PC-3 (cell line): Measurements from ENCODE around the gene PCNX2. TPM values are rescaled to one million over a fixed set of nuclear protein-coding genes. Genes with fewer than 3 reads are reported as not detected.

Source experiments
- ATAC-seq: fragments of 200-7000 bp; cut with Tn5 transposase; 2 replicates; pipeline ENCODE4 v1.9.1; 2020; ENCODE audit warnings: mild to moderate bottlenecking, moderate library complexity
- BruUV-seq: library from RNA; stranded (reverse); fragments of 400-500 nt; replicated peaks from 2 replicates; lab custom pipeline; 2021; lab: Mats Ljungman, UMichigan
- CTCF ChIA-PET: fragments of 300-600 bp; sonication (Branson Sonifier 250); formaldehyde crosslinking; loops from one replicate; lab custom pipeline; 2022; ENCODE audit warnings: antibody characterized with exemption; lab: Charles Lee
- POLR2A ChIA-PET: fragments of 300-600 bp; sonication (Branson Sonifier 250); formaldehyde crosslinking; loops from one replicate; lab custom pipeline; 2022; ENCODE audit warnings: antibody characterized with exemption; ENCODE audit not compliant: unreplicated experiment; lab: Charles Lee
- DNase-seq: peaks from one replicate; pipeline ENCODE4 v3.0.0-alpha.2; 2015
- H2AFZ ChIP-seq: fragments of 300-600 bp; sonication (generic); 2 replicates; pipeline ENCODE4 v1.6.0; 2016; ENCODE audit warnings: antibody characterized with exemption, low read length
- H3F3A ChIP-seq: fragments of 300-600 bp; sonication (generic); one replicate; pipeline ENCODE4 v1.6.0; 2017; ENCODE audit warnings: antibody characterized with exemption, low read length, control low read depth, mild to moderate bottlenecking; ENCODE audit not compliant: unreplicated experiment
- H3K27ac ChIP-seq: fragments of 300-600 bp; sonication (generic); 2 replicates; pipeline ENCODE4 v1.5.1; 2016; ENCODE audit warnings: mild to moderate bottlenecking, low read length
- H3K27me3 ChIP-seq: fragments of 300-600 bp; sonication (generic); 2 replicates; pipeline ENCODE4 v1.6.1; 2016; ENCODE audit warnings: low read length, mixed read lengths
- H3K36me3 ChIP-seq: fragments of 300-600 bp; sonication (generic); 2 replicates; pipeline ENCODE4 v1.6.1; 2016; ENCODE audit warnings: low read depth, mixed run types, low read length, mixed read lengths
- H3K4me1 ChIP-seq: fragments of 300-600 bp; sonication (generic); 2 replicates; pipeline ENCODE4 v1.5.1; 2016; ENCODE audit warnings: low read length; ENCODE audit not compliant: insufficient read depth
- H3K4me2 ChIP-seq: fragments of 300-600 bp; sonication (generic); 2 replicates; pipeline ENCODE4 v1.6.0; 2016; ENCODE audit warnings: low read length
- H3K4me3 ChIP-seq: fragments of 300-600 bp; sonication (generic); 2 replicates; pipeline ENCODE4 v1.5.1; 2016; ENCODE audit warnings: mild to moderate bottlenecking, low read length, mixed read lengths
- H3K79me2 ChIP-seq: fragments of 300-600 bp; sonication (generic); 2 replicates; pipeline ENCODE4 v1.6.1; 2017; ENCODE audit warnings: low read length, mixed read lengths
- H3K9ac ChIP-seq: fragments of 300-600 bp; sonication (generic); 2 replicates; pipeline ENCODE4 v1.6.0; 2016; ENCODE audit warnings: mild to moderate bottlenecking, low read length
- H3K9me2 ChIP-seq: fragments of 300-600 bp; sonication (generic); replicated peaks from 2 replicates; pipeline ENCODE4 v1.6.1; 2016; ENCODE audit warnings: mixed run types, low read length, mixed read lengths
- H3K9me3 ChIP-seq: fragments of 300-600 bp; sonication (generic); 2 replicates; pipeline ENCODE4 v1.6.1; 2016; ENCODE audit warnings: low read length, mixed read lengths
- H4K20me1 ChIP-seq: fragments of 300-600 bp; sonication (generic); 2 replicates; pipeline ENCODE4 v1.6.1; 2016; ENCODE audit warnings: low read length, mixed read lengths
- CTCF ChIP-seq: fragments of 300-600 bp; sonication (generic); conservative IDR thresholded peaks from 2 replicates; pipeline ENCODE4 v1.5.1; 2017; ENCODE audit warnings: antibody characterized with exemption, low read depth, mild to moderate bottlenecking, low read length
- EZH2 ChIP-seq: fragments of 300-600 bp; sonication (generic); IDR thresholded peaks from one replicate; pipeline ENCODE4 v1.6.1; 2017; ENCODE audit warnings: antibody characterized with exemption, mild to moderate bottlenecking, low read length; ENCODE audit not compliant: unreplicated experiment
- EZH2phosphoT487 ChIP-seq: fragments of 300-600 bp; sonication (generic); IDR thresholded peaks from 2 replicates; pipeline ENCODE4 v1.6.1; 2018; ENCODE audit warnings: mild to moderate bottlenecking, antibody characterized with exemption, low read length, borderline replicate concordance
- intact Hi-C: fragments of 100-400 bp; cut with micrococcal nuclease; formaldehyde crosslinking; loops from 2 replicates; pipeline ENCODE4 v1.9.0; 2023
- total RNA-seq: library from RNA; depleted of rRNA; stranded (reverse); fragments of >200 nt; gene quantifications from 2 replicates; pipeline ENCODE4 v1.2.3, GENCODE V29; 2014

PCNX2 gene
- total RNA-seq, 1 experiment from 2014 or later, result 17.3 TPM

GRCh38 chr1:233208687-233209086, 86.8 kb downstream of the PCNX2 start:
- no peaks in the 10 kb centered on the region for H3K9me3 ChIP-seq
- TF ChIP-seq EZH2 (no peak), EZH2phosphoT487 (no peak), CTCF (no peak)
- H3K79me2 ChIP-seq, result no peaks in the 10 kb centered on the region
- H3K9ac ChIP-seq, result no peak overlapping the region
- ChIA-PET CTCF (no interaction called here), POLR2A (no interaction called here)
- H3K27me3 ChIP-seq, result no peaks in the 10 kb centered on the region
- no peak overlapping the region for H3K27ac ChIP-seq
- no peak overlapping the region for H3K4me3 ChIP-seq
- no peak overlapping the region for H2AFZ ChIP-seq
- ATAC-seq (no peak), DNase-seq (no peak)
- BruUV-seq, result no TSS peak
- H3F3A ChIP-seq, result no peaks in the 10 kb centered on the region
- intact Hi-C loops, result no loop called here
- H3K9me2 ChIP-seq, result no peaks in the 10 kb centered on the region
- no peaks in the 10 kb centered on the region for H4K20me1 ChIP-seq
- no peak overlapping the region for H3K4me2 ChIP-seq
- no peaks in the 10 kb centered on the region for H3K4me1 ChIP-seq
- H3K36me3 ChIP-seq, result 0 out of 2 replicates have a peak, but pooled peaks cover 4% of the 10 kb centered on the region

- Histone ChIP-seq H3K27me3 (no peaks in the 10 kb centered on the region), H3K4me1 (peaks cover 18% of the 10 kb centered on the region), H4K20me1 (no peaks in the 10 kb centered on the region), H3K9me2 (no peaks in the 10 kb centered on the region), H3F3A (no peaks in the 10 kb centered on the region), H3K36me3 (peaks cover 49% of the 10 kb centered on the region), H2AFZ (no peak overlapping the region), H3K9ac (no peak overlapping the region), H3K4me2 (peak overlapping the region; percentile 6; the same call in 1 of the 2 replicates), H3K27ac (peak overlapping the region; percentile 29), H3K79me2 (no peaks in the 10 kb centered on the region), H3K4me3 (no peak overlapping the region), H3K9me3 (peaks cover 13% of the 10 kb centered on the region)
- CTCF ChIA-PET, result no interaction called here
- intact Hi-C loops, result no loop called here
- BruUV-seq, result no TSS peak
- TF ChIP-seq EZH2phosphoT487 (no peak), CTCF (no peak), EZH2 (no peak)
- ATAC-seq (no peak), DNase-seq (peak; percentile 32)
- POLR2A ChIA-PET, result no interaction called here
Observed at GRCh38 chr1:233197940-233198339, 97.6 kb downstream of the PCNX2 start.

GRCh38 chr1:233193741-233194140, 101.8 kb downstream of the PCNX2 start:
- intact Hi-C loops, result no loop called here
- Histone ChIP-seq H3K4me2 (no peak overlapping the region), H3K27ac (no peak overlapping the region), H3K4me1 (peaks cover 16% of the 10 kb centered on the region), H3F3A (no peaks in the 10 kb centered on the region), H2AFZ (no peak overlapping the region), H4K20me1 (no peaks in the 10 kb centered on the region), H3K27me3 (no peaks in the 10 kb centered on the region), H3K4me3 (no peak overlapping the region), H3K9ac (no peak overlapping the region), H3K9me3 (peaks cover 13% of the 10 kb centered on the region), H3K36me3 (peaks cover 35% of the 10 kb centered on the region), H3K9me2 (no peaks in the 10 kb centered on the region), H3K79me2 (no peaks in the 10 kb centered on the region)
- POLR2A ChIA-PET, result no interaction called here
- CTCF ChIA-PET, result no interaction called here
- BruUV-seq, result no TSS peak
- DNase-seq (no peak), ATAC-seq (no peak)
- TF ChIP-seq EZH2phosphoT487, result no peak
- no peak for TF ChIP-seq EZH2
- TF ChIP-seq CTCF, result no peak
